ENCODE results near the gene BCO1.

- TF ChIP-seq POLR2A (IDR thresholded peaks at IDR 0.05; ENCODE audit: extremely low read depth, insufficient read length) (no peak), CTCF (IDR thresholded peaks at IDR 0.05; ENCODE audit: low read depth, low read length) (no peak), MAX (IDR thresholded peaks at IDR 0.05; ENCODE audit: low read depth, low read length) (no peak), MYC (IDR thresholded peaks at IDR 0.05; ENCODE audit: low read depth, low read length) (no peak)
Measured at GRCh38 chr16:81327011-81327410, 88.5 kb downstream of the BCO1 start.
